Measurements from ENCODE around the gene ARID4B. TPM values are rescaled to one million over a fixed set of nuclear protein-coding genes. Genes with fewer than 3 reads are reported as not detected.

The ARID4B gene
- polyA plus RNA-seq, 1 donor from 2014 or later, result 49.3 TPM

DNA sequence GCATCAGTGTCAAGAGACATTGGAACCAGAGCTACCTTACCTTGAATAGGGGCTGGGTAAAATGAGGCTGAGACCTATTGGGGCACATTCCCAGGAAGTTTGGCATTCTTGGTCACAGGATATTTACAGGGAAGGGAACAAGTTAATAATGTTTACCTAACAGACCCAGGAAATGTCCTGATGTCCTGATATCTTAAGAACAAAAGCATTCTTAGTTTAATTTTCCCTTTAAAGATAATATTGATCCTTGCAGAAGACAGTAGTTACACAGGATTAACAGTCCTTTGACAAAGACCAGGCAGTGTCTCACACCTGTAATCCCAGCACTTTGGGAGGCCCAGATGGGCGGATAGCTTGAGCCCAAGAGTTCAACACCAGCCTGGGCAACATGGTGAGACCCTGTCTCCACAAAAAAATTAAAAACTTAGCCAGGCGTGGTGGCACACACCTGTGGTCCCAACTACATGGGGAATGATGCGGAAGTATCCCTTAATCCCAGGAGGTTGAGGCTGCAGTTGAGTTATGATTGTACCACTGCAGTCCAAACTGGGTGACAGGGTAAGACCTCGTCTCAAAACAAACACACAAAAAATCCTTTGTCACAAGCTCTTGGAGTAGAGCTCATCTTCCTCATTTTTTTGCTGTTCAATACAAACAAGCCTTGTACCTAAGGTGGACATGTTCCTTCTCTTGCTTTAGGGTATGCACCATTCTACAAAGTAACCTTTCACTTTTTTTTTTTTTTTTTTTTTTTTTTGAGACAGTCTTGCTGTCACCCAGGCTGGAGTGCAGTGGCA, 198.0 kb downstream of the ARID4B start:
- H3F3A ChIP-seq (ENCODE audit: insufficient read depth, low read length, poor library complexity, severe bottlenecking), result no peaks in the 10 kb centered on the region
- H3K4me2 ChIP-seq (ENCODE audit: low read length), result no peak overlapping the region
- no peak overlapping the region for H3K9ac ChIP-seq (ENCODE audit: low read length)
- TF ChIP-seq POLR2AphosphoS5 (IDR thresholded peaks at IDR 0.05) (no peak), RAD21 (conservative IDR thresholded peaks at IDR 0.05) (no peak), EZH2 (IDR thresholded peaks at IDR 0.05; ENCODE audit: borderline replicate concordance, insufficient read depth, low read length, poor library complexity, severe bottlenecking) (no peak), EP300 (conservative IDR thresholded peaks at IDR 0.05; ENCODE audit: poor library complexity, severe bottlenecking) (no peak), SMC3 (conservative IDR thresholded peaks at IDR 0.05; ENCODE audit: poor library complexity) (no peak), TAF1 (IDR thresholded peaks at IDR 0.05; ENCODE audit: low read depth) (no peak), MXI1 (conservative IDR thresholded peaks at IDR 0.05; ENCODE audit: poor library complexity, severe bottlenecking) (no peak)
- TF ChIP-seq, protein P1, sequence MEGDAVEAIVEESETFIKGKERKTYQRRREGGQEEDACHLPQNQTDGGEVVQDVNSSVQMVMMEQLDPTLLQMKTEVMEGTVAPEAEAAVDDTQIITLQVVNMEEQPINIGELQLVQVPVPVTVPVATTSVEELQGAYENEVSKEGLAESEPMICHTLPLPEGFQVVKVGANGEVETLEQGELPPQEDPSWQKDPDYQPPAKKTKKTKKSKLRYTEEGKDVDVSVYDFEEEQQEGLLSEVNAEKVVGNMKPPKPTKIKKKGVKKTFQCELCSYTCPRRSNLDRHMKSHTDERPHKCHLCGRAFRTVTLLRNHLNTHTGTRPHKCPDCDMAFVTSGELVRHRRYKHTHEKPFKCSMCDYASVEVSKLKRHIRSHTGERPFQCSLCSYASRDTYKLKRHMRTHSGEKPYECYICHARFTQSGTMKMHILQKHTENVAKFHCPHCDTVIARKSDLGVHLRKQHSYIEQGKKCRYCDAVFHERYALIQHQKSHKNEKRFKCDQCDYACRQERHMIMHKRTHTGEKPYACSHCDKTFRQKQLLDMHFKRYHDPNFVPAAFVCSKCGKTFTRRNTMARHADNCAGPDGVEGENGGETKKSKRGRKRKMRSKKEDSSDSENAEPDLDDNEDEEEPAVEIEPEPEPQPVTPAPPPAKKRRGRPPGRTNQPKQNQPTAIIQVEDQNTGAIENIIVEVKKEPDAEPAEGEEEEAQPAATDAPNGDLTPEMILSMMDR (IDR thresholded peaks at IDR 0.05; ENCODE audit: poor library complexity, severe bottlenecking), result no peak
- TF ChIP-seq, protein P2, sequence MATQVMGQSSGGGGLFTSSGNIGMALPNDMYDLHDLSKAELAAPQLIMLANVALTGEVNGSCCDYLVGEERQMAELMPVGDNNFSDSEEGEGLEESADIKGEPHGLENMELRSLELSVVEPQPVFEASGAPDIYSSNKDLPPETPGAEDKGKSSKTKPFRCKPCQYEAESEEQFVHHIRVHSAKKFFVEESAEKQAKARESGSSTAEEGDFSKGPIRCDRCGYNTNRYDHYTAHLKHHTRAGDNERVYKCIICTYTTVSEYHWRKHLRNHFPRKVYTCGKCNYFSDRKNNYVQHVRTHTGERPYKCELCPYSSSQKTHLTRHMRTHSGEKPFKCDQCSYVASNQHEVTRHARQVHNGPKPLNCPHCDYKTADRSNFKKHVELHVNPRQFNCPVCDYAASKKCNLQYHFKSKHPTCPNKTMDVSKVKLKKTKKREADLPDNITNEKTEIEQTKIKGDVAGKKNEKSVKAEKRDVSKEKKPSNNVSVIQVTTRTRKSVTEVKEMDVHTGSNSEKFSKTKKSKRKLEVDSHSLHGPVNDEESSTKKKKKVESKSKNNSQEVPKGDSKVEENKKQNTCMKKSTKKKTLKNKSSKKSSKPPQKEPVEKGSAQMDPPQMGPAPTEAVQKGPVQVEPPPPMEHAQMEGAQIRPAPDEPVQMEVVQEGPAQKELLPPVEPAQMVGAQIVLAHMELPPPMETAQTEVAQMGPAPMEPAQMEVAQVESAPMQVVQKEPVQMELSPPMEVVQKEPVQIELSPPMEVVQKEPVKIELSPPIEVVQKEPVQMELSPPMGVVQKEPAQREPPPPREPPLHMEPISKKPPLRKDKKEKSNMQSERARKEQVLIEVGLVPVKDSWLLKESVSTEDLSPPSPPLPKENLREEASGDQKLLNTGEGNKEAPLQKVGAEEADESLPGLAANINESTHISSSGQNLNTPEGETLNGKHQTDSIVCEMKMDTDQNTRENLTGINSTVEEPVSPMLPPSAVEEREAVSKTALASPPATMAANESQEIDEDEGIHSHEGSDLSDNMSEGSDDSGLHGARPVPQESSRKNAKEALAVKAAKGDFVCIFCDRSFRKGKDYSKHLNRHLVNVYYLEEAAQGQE (IDR thresholded peaks at IDR 0.05; ENCODE audit: borderline replicate concordance), result no peak
- no peaks in the 10 kb centered on the region for H3K36me3 ChIP-seq (ENCODE audit: insufficient read depth, low read length)
- H3K4me3 ChIP-seq (ENCODE audit: low read length), result no peak overlapping the region
- peaks cover 35% of the 10 kb centered on the region for H3K79me2 ChIP-seq (replicated peaks; ENCODE audit: insufficient read depth, low read length)
- no peaks in the 10 kb centered on the region for H4K20me1 ChIP-seq (ENCODE audit: insufficient read depth)
- peak overlapping the region; percentile 97 for H3K27ac ChIP-seq (ENCODE audit: low read length)
- H3K27me3 ChIP-seq (ENCODE audit: insufficient read depth, low read depth, low read length), result no peaks in the 10 kb centered on the region
- no peak overlapping the region for H2AFZ ChIP-seq (ENCODE audit: low read depth, low read length)
- no peaks in the 10 kb centered on the region for H3K9me3 ChIP-seq (ENCODE audit: low read length)
- H3K9me2 ChIP-seq (ENCODE audit: insufficient read depth, low read length), result no peaks in the 10 kb centered on the region

DNA sequence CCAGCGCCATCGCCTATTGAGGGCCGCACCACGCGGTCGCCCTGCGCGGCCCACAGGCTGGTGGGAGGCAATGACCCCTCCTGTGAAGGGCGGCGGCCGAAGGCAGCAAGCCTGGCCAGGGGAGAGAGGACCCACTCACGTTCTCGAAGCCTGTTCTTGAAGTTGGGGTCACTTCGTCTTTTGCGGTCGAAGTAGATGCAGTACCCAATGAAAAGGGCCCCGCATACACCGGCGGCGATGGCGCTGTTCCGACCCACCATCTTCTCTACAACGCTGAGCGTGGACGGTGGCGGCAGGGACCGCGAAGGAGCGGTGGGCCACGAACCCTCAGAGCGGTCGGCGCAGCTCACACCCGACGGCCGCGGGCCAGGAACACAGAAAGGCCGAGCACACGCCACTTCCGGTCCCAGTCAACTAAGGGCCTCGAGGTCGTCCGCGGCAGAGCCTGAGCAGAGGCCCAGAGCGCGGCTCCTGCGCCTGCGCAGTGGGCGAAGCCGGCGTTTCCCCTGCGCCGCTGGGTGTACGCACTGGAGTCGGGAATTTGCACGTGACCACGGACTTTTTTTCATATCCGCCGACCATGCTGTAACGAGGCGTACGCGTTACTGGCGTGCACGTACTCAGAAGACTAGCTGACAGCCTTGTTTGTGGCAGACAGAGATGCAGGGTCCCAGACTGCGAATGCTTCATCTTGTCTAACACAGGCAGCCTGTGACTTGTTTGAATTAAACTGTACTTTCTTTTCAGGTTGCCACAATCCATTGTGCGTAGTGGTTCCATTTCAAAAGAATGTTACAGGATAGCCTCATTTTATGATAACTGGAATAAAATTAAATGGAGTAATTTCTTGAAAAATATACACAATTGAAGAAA, 199.3 kb downstream of the ARID4B start, which contains the start of gene TOMM20:
TSS of gene TOMM20 (minus strand) at position 382 of the 873 bp plus-strand sequence. CDS start at position 260, 122 bp downstream.
- peak within 1 kb of the TSS; percentile 97 for H3K27ac ChIP-seq (ENCODE audit: low read length)
- peak within 1 kb of the TSS; percentile 99 for H3K4me2 ChIP-seq (ENCODE audit: low read length)
- peaks cover 48% of the 10 kb centered on the region for H3K79me2 ChIP-seq (replicated peaks; ENCODE audit: insufficient read depth, low read length)
- no peaks in the 10 kb centered on the region for H3K9me2 ChIP-seq (ENCODE audit: insufficient read depth, low read length)
- H3F3A ChIP-seq (ENCODE audit: insufficient read depth, low read length, poor library complexity, severe bottlenecking), result no peaks in the 10 kb centered on the region
- no peaks in the 10 kb centered on the region for H3K36me3 ChIP-seq (ENCODE audit: insufficient read depth, low read length)
- peak within 1 kb of the TSS; percentile 69 for H3K4me3 ChIP-seq (ENCODE audit: low read length)
- no peaks in the 10 kb centered on the region for H4K20me1 ChIP-seq (ENCODE audit: insufficient read depth)
- H3K27me3 ChIP-seq (ENCODE audit: insufficient read depth, low read depth, low read length), result no peaks in the 10 kb centered on the region
- TF ChIP-seq SMC3 (conservative IDR thresholded peaks at IDR 0.05; ENCODE audit: poor library complexity) (peak; percentile 44), POLR2AphosphoS5 (IDR thresholded peaks at IDR 0.05) (peak; percentile 96), RAD21 (conservative IDR thresholded peaks at IDR 0.05) (no peak), TAF1 (IDR thresholded peaks at IDR 0.05; ENCODE audit: low read depth) (peak; percentile 89), EZH2 (IDR thresholded peaks at IDR 0.05; ENCODE audit: borderline replicate concordance, insufficient read depth, low read length, poor library complexity, severe bottlenecking) (no peak), MXI1 (conservative IDR thresholded peaks at IDR 0.05; ENCODE audit: poor library complexity, severe bottlenecking) (peak; percentile 93), EP300 (conservative IDR thresholded peaks at IDR 0.05; ENCODE audit: poor library complexity, severe bottlenecking) (peak; percentile 83)
- TF ChIP-seq, protein P1 (IDR thresholded peaks at IDR 0.05; ENCODE audit: poor library complexity, severe bottlenecking), result peak; percentile 65
- TF ChIP-seq, protein P2 (IDR thresholded peaks at IDR 0.05; ENCODE audit: borderline replicate concordance), result peak; percentile 71
- peak within 1 kb of the TSS; percentile 96 for H2AFZ ChIP-seq (ENCODE audit: low read depth, low read length)
- no peaks in the 10 kb centered on the region for H3K9me3 ChIP-seq (ENCODE audit: low read length)
- peak within 1 kb of the TSS; percentile 89 for H3K9ac ChIP-seq (ENCODE audit: low read length)

All from neural cell (in vitro differentiated cells).